Stimulated activated CD8-positive, alpha-beta memory T cell treated with anti-CD3 and anti-CD28 coated beads, Interleukin-7, amount 100 ng/mL, for 48 hours (primary cell): ENCODE data around the gene IFT80.
"Not testable (repeated sequence)": the region's sequence is repeated elsewhere in the genome, so short reads cannot be mapped to it uniquely, and the experiment has no call there.

ENCODE experiments used
- DNase-seq, 2 donors: peaks; one replicate each; pipeline ENCODE4 v3.0.0-alpha.2; 2020; ENCODE audit warnings: low read depth in 1 of 2; ENCODE audit errors: extremely low read depth in 1 of 2

Gene IFT80

GRCh38 chr3:160286231-160286630, 112.8 kb downstream of the IFT80 start:
- DNase-seq: no peak

DNA sequence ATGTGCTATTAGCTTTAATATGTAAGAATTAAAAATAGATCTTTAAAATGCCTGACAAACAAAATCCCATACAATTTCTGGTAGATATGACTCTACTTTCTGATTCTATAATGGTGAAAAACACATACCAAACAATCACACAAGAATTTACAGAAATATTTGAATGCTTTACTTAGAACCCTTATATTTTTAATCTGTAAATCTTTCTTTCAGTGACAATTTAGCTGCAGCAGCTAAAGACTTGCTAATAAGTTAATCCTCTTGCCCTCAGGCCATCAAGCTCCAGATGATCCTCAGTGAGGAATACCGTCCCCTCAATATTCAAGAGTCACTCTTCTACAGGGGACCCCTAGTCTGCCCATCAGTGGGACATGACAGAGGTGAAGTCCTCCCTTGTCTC, 118.2 kb downstream of the IFT80 start:
- no peak for DNase-seq

GRCh38 chr3:160279657-160280056, 119.4 kb downstream of the IFT80 start:
- no peak for DNase-seq

DNA sequence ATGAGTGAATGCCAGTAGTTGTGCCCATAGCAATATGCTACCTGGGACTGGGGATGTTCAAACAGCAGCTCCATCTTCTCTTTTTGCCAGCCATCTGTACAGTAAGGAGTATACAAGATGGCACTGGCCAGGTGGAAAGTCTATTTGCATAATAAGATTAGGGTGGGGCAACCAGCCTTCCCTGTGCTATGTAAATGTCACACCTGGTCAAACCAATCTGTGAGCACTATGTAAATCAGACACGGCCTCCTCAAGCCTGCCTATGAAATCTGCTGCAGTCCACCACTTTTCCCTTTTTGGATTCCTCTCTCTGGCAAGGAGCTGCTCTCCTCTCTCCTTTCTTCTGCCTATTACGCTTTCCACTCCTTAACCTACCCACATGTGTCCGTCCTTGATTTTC, 120.8 kb downstream of the IFT80 start:
- no peak for DNase-seq

GRCh38 chr3:160265088-160265487, 133.9 kb downstream of the IFT80 start:
- no peak for DNase-seq

GRCh38 chr3:160260587-160261270, 138.3 kb downstream of the IFT80 start:
- no peak for DNase-seq

DNA sequence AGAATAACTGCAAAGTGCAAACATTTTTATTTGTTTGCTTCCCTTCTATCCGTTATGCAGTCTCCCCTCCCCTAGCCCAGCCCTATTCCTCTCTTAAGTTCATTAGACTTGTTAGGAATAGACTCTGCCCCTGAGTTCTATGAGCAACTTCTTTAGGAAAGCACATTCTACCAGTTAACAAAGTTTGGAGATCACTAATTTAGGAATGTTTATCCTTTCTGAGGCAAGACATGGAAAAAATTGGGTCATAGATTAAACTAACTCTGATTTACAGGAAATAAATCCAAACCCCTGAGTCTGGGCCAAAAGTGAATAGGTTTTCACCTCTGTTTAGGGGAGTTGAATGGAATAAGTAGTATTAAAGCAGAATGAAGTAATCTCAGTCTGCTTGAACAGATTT, 139.4 kb downstream of the IFT80 start:
- no peak for DNase-seq

DNA sequence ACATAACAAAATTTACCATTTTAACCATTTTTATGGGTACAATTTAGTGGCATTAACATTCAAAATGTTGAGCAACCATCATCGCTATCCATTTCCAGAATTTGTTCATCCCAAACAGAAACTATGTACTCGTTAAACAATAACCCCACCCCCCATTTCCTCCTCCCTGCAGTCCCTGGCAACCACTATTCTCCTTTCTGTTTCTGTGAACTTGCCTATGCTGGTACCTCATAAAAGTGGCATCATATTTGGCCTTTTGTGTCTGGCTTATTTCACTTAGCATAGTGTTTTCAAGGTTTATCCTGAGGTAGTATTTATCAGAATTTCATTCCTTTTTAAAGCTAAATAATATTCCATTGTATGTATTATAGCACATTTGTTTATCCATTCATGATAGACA, 141.4 kb downstream of the IFT80 start:
- DNase-seq: no peak

DNA sequence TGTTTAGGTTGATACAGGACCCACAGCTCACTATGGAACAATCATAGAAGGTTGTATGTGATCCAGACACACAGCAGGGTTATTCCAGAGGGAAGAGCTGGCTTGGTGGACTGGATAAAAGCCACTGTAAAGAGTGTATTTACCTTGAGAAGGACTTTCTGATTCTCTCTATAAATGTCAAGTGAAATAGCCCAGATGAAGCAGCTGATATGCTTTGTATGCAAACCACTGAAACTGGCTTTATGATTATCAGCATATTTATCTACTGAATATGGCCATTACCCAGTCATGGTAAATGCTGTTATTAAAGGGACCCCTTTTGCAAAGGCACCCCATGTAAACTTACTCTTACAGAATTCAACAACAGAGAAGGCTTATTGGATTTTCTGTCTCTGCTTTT, 145.7 kb downstream of the IFT80 start:
- DNase-seq: no peak

DNA sequence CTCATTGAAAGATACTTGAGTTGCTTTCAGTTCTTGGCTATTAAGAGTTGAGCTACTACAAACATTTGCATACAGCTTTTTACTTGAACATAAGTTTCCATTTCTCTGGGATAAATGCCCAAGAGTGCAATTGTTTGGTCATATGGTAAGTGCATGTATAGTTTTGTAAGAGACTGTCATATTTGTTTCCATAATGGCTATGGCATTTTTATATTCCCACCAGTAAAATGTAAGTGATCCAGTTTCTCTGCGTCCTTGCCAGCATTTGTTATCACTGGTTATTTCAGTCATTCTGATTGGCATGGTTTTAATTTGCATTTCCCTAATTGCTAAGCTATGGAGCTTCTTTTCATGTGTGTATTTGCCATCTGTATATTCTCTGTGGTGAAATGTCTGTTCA, 151.3 kb downstream of the IFT80 start:
- no peak for DNase-seq

DNA sequence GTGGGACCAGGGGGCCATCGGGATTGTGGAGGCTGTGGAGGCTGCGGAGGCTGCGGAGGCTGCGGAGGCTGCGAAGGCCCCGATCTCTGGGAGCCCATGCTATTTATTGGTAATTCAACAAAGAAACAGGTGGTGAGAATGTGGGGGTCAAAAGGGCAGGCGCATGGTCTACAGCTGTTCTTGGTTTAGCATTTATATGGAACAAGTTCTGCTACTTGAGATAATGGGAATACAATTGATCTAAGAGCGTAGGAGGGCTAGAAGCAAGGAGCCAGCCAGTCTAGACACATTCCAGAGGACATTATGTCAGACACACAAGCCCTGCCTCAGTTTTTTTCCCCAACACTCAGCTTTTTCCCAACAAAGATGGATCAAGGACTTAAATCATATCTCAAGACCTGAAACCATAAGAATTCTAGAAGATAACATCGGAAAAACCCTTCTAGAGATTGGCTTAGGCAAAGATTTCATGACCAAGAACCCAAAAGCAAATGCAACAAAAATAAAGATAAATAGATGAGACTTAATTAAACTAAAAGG, 153.7 kb downstream of the IFT80 start:
- no peak for DNase-seq

GRCh38 chr3:160240719-160241118, 158.3 kb downstream of the IFT80 start:
- not testable (repeated sequence) for DNase-seq

- DNase-seq: no peak
Measured at GRCh38 chr3:160232014-160232413, 167.0 kb downstream of the IFT80 start.

DNA sequence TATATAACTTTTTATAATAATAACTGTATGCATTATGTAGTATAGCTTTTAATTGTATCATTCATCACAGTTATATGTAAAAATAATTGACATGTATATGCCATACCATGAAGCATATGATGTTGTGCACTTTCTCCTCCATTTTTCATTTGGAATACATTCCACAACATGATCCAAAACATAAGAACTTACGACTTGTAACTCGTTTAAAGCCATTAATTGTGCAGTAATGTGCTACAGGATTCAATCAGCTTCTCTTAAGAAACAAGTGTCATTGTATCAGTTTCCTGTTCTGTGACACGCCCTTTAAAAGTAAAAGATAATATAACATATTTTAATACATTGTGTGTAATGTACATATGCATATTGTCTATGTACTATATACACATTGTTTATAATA, 171.6 kb downstream of the IFT80 start:
- no peak for DNase-seq

- DNase-seq: no peak
Measured at GRCh38 chr3:160226026-160226907, 172.8 kb downstream of the IFT80 start.

DNA sequence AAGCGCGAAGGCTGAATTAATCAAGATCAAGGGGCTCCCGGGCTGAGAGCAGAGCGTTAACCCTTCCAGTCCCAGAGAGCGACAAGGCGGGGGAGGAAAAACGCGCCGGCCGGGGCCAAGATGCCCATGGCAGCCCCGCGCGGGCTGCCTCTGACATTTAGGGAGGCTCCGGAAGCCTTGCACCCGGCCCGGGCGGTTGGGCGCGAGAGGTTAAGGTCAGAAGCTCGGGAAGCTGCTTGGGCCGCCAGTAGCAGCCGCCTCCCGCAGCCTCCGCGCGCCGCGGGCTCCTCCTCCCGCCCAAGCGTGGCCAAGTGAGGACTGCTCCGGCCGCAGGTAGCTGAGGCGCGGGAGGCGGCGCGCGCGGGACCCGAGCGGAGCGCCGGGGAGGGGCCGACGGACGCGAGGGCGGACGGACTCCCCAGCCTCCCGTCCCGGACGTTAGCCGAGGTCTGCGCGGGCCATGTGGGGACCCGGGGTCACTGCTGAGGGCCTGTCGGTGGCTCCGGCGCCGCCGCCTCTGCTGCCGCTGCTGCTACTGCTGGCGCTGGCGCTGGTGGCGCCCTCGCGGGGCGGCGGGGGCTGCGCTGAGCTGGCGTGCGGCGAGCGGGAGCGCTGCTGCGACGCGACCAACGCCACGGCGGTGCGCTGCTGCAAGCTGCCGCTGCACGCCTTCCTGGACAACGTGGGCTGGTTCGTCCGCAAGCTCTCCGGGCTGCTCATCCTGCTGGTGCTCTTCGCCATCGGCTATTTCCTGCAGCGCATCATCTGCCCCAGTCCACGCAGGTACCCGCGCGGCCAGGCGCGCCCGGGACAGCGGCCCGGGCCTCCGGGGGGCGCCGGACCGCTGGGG, 173.6 kb downstream of the IFT80 start, which contains the start of gene C3orf80:
C3orf80 (plus strand) TSS at position 247 of the 850 bp plus-strand sequence; CDS start at position 461, 214 bp downstream.
- peak in 1 of 2 donors; percentile 22 for DNase-seq

DNA sequence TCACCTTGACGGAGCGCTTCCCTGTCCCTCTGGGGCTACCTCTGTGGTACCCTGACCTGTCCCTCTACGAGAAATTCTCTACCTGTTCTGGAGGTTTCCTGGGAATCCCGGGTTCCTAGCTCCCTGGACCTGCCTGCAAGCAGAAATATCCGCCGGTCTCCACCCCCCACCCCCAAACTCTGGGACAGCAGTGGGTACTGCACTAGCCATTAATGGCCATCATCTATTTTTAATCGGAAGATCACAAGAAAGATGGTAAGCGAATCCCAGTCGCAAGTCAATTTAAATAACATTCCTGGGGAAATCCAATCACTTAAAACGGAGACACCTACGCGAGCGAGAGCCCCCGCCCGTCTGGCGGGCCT, 174.2 kb downstream of the IFT80 start:
- no peak for DNase-seq

DNA sequence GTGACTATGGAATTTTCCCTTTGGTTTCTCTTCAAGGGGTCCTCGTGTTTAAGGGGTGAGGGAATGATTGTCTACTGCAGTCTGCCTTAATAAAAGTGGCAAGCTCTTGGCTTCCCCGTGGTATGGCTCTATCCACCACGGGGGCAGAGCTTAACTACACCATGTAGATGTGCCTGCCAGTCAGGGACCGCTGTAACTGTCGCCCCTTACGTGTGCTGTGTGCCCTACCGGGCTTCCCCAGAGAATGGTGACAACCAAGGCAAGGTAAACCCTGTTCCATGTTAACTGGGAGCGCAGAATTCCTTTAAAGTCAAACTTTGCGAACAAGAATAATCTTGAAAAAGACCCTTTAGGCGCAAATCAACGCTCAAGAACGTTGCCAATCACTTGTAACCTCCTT, 174.8 kb downstream of the IFT80 start:
- no peak for DNase-seq

DNA sequence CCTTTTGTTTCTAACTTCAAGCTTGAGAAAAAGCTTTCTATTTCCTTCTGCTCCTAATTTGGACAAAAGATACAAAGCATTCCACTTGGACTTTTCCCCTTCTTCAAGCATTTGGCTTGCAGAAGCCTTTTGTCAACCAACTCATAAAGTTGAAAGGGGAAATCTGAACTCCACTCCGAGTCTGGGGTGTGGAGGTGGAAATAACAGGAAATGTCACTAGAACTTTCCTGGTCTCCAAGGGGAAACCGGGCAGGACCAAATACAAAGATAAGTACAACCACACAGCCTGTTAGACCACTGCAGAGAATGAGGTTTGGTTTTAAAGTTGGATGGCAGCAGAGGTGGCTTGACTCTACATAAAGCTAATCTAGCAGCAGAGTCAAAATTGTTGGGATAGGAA, 178.0 kb downstream of the IFT80 start:
- DNase-seq: no peak

- DNase-seq: no peak
Measured at GRCh38 chr3:160220038-160220437, 179.0 kb downstream of the IFT80 start.

DNA sequence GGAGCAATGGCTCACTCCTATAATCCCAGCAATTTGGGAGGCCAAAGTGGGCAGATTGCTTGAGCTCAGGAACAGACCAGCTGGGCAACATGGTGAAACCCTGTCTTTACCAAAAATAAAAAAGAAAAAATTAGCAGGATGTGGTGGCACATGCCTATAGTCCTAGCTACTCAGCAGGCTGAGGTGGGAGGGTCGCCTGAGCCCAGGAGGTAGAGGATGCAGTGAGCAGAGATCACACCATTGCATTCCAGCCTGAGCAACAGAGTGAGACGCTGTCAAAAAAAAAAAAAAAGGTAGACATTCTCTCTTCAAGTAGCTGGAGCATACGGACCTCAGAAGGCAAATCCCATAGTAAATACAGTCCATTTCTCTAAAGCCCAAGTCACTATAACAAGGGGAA, 180.9 kb downstream of the IFT80 start:
- no peak for DNase-seq
